Calu3 (cell line): ENCODE results near the gene MGMT. TPM values are rescaled to one million over a fixed set of nuclear protein-coding genes. Genes with fewer than 3 reads are reported as not detected.

Experiments
- BruUV-seq: library from RNA; stranded (reverse); fragments of 400-500 nt; replicated peaks from 2 replicates; lab custom pipeline; 2021; lab: Mats Ljungman, UMichigan
- CTCF ChIA-PET: fragments of 300-600 bp; sonication (Branson Sonifier 250); formaldehyde crosslinking; loops from one replicate; lab custom pipeline; 2022; ENCODE audit warnings: antibody characterized with exemption; lab: Charles Lee
- DNase-seq: peaks from one replicate; pipeline ENCODE4 v3.0.0; 2022
- H3K27ac Mint-ChIP-seq: one replicate; pipeline ENCODE4 v1.8.0; 2022; ENCODE audit warnings: mixed read lengths; ENCODE audit not compliant: unreplicated experiment
- H3K27me3 Mint-ChIP-seq: one replicate; pipeline ENCODE4 v1.8.0; 2022; ENCODE audit warnings: mixed read lengths; ENCODE audit not compliant: unreplicated experiment
- H3K36me3 Mint-ChIP-seq: one replicate; pipeline ENCODE4 v1.8.0; 2022; ENCODE audit warnings: mild to moderate bottlenecking, moderate library complexity, mixed read lengths; ENCODE audit not compliant: insufficient read depth, unreplicated experiment
- H3K4me1 Mint-ChIP-seq: one replicate; pipeline ENCODE4 v1.8.0; 2022; ENCODE audit warnings: mild to moderate bottlenecking, low read depth, mixed read lengths; ENCODE audit not compliant: unreplicated experiment
- H3K4me3 Mint-ChIP-seq: one replicate; pipeline ENCODE4 v1.8.0; 2022; ENCODE audit warnings: mild to moderate bottlenecking, low read depth, moderate library complexity, mixed read lengths; ENCODE audit not compliant: unreplicated experiment
- H3K9me3 Mint-ChIP-seq: one replicate; pipeline ENCODE4 v1.8.0; 2022; ENCODE audit warnings: low read depth, mixed read lengths; ENCODE audit not compliant: unreplicated experiment
- CTCF ChIP-seq: fragments of 200-600 bp; IDR thresholded peaks from one replicate; pipeline ENCODE4 v1.8.0; 2022; ENCODE audit warnings: antibody characterized with exemption; ENCODE audit not compliant: unreplicated experiment
- intact Hi-C: fragments of 100-400 bp; cut with micrococcal nuclease; formaldehyde crosslinking; loops from one replicate; pipeline ENCODE4 v1.10.0; 2022; ENCODE audit not compliant: unreplicated experiment
- total RNA-seq: library from RNA; stranded (reverse); gene quantifications from 2 replicates; pipeline ENCODE4 v1.2.3, GENCODE V29; 2022

MGMT gene
- total RNA-seq, 1 experiment from 2014 or later, result 8.3 TPM

- Mint-ChIP-seq H3K27me3 (no peaks in the 10 kb centered on the region), H3K9me3 (peaks cover 15% of the 10 kb centered on the region), H3K4me3 (no peak overlapping the region), H3K4me1 (no peaks in the 10 kb centered on the region), H3K36me3 (no peaks in the 10 kb centered on the region), H3K27ac (peak overlapping the region; percentile 54)
- TF ChIP-seq CTCF, result no peak
- CTCF ChIA-PET, result no interaction called here
- no peak for DNase-seq
- intact Hi-C loops, result loop anchor here (5.0 kb wide), 1 partner anchor 551 kb away; no protein-coding TSS in a partner anchor
- no TSS peak for BruUV-seq
These were observed 154.0 kb downstream of the MGMT start for GRCh38 chr10:129621062-129621461.

GRCh38 chr10:129621693-129622092 lies 154.7 kb downstream of the MGMT start:
- intact Hi-C loops, result loop anchor here (5.0 kb wide), 1 partner anchor 551 kb away; no protein-coding TSS in a partner anchor
- H3K4me3 Mint-ChIP-seq, result no peak overlapping the region
- H3K36me3 Mint-ChIP-seq, result no peaks in the 10 kb centered on the region
- CTCF ChIA-PET, result no interaction called here
- H3K4me1 Mint-ChIP-seq, result no peaks in the 10 kb centered on the region
- H3K27ac Mint-ChIP-seq, result peak overlapping the region; percentile 54
- H3K9me3 Mint-ChIP-seq, result peaks cover 15% of the 10 kb centered on the region
- BruUV-seq, result no TSS peak
- no peak for DNase-seq
- no peaks in the 10 kb centered on the region for H3K27me3 Mint-ChIP-seq
- no peak for TF ChIP-seq CTCF

GRCh38 chr10:129622291-129622690 lies 155.2 kb downstream of the MGMT start:
- H3K4me3 Mint-ChIP-seq, result no peak overlapping the region
- intact Hi-C loops, result loop anchor here (5.0 kb wide), 1 partner anchor 550 kb away; no protein-coding TSS in a partner anchor
- TF ChIP-seq CTCF, result no peak
- CTCF ChIA-PET, result no interaction called here
- peak overlapping the region; percentile 54 for H3K27ac Mint-ChIP-seq
- BruUV-seq, result no TSS peak
- H3K27me3 Mint-ChIP-seq, result no peaks in the 10 kb centered on the region
- H3K36me3 Mint-ChIP-seq, result no peaks in the 10 kb centered on the region
- H3K9me3 Mint-ChIP-seq, result peaks cover 15% of the 10 kb centered on the region
- no peak for DNase-seq
- H3K4me1 Mint-ChIP-seq, result no peaks in the 10 kb centered on the region

- no peak for DNase-seq
- TF ChIP-seq CTCF, result no peak
- BruUV-seq, result no TSS peak
- Mint-ChIP-seq H3K9me3 (peaks cover 15% of the 10 kb centered on the region), H3K27ac (no peak overlapping the region), H3K27me3 (no peaks in the 10 kb centered on the region), H3K4me3 (no peak overlapping the region), H3K4me1 (no peaks in the 10 kb centered on the region), H3K36me3 (no peaks in the 10 kb centered on the region)
- CTCF ChIA-PET, result no interaction called here
- intact Hi-C loops, result loop anchor here (5.0 kb wide), 1 partner anchor 550 kb away; no protein-coding TSS in a partner anchor
These were observed 155.7 kb downstream of the MGMT start for GRCh38 chr10:129622736-129623135.
